NCI-H2029 (cell line): ENCODE results near the gene LIN37.

Experiments
- DNase-seq: peaks from one replicate; lab custom pipeline; 2025; lab: John Stamatoyannopoulos, UW

The LIN37 gene

GRCh38 chr19:35775046-35775297 is 26.6 kb downstream of the LIN37 start:
- DNase-seq: no peak

- peak; percentile 99 for DNase-seq
Measured at GRCh38 chr19:35775298-35776101, 27.1 kb downstream of the LIN37 start, which contains the start of gene ARHGAP33. Gene ARHGAP33, plus strand, starts transcription at chr19:35775564. Its CDS starts 95 bp downstream, at chr19:35775659.

- no peak for DNase-seq
Measured at GRCh38 chr19:35776102-35776788, 27.9 kb downstream of the LIN37 start.

- no peak for DNase-seq
Measured at GRCh38 chr19:35777086-35777841, 28.9 kb downstream of the LIN37 start.

- no peak for DNase-seq
Measured at GRCh38 chr19:35777961-35778360, 29.6 kb downstream of the LIN37 start.

- DNase-seq: no peak
Measured at GRCh38 chr19:35779033-35779432, 30.7 kb downstream of the LIN37 start.

- DNase-seq: no peak
Measured at GRCh38 chr19:35780058-35780457, 31.7 kb downstream of the LIN37 start.

GRCh38 chr19:35780717-35781116 is 32.3 kb downstream of the LIN37 start:
- DNase-seq: no peak

- DNase-seq: no peak
Measured at GRCh38 chr19:35781650-35782049, 33.3 kb downstream of the LIN37 start.

GRCh38 chr19:35782589-35782988 is 34.2 kb downstream of the LIN37 start:
- DNase-seq: no peak

- DNase-seq: no peak
Measured at GRCh38 chr19:35783469-35784434, 35.4 kb downstream of the LIN37 start.

GRCh38 chr19:35784503-35785338 is 36.3 kb downstream of the LIN37 start:
- DNase-seq: no peak

GRCh38 chr19:35785339-35785627 is 36.9 kb downstream of the LIN37 start:
- no peak for DNase-seq

- DNase-seq: no peak
Measured at GRCh38 chr19:35786299-35787160, 38.2 kb downstream of the LIN37 start.

GRCh38 chr19:35787227-35787799 is 38.9 kb downstream of the LIN37 start:
- no peak for DNase-seq

GRCh38 chr19:35788205-35788960 is 40.0 kb downstream of the LIN37 start:
- DNase-seq: no peak

GRCh38 chr19:35789195-35789977 is 41.0 kb downstream of the LIN37 start:
- DNase-seq: no peak
